A549 treated with Mapracorat at 1 μM for 4 hours (cell line): ENCODE data around the gene PHF19. TPM values are rescaled to one million over a fixed set of nuclear protein-coding genes. Genes with fewer than 3 reads are reported as not detected.

Experiments used
- total RNA-seq: library from RNA; stranded (reverse); fragments of 200-300 nt; extraction: Qiagen RNA extraction; gene quantifications from 5 replicates; pipeline ENCODE4 v1.2.3, GENCODE V29; 2022

Gene PHF19
- total RNA-seq, result 93.1 to 135 TPM (median 123 TPM) in 5 replicates

DNA sequence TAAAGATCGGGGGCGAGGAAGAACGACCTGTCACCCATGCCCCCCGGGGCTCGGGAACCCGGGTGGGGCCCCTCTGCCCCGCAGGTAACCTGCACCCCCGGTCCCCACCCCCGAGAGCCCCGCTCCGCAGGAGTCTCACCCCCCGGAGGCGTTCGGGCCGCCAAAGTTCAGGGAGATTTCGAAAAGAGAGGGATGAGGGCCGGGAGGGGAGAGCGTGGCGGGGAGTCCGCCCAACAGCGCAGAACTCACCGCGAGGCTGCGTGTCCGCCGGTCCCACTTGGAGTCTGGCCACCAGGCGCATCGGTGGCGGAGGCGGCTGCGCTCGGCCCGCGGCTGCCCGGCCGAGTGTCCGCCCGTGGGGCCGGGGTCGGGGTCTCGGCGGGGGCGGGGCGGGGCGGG is at the start of gene PHF19:
PHF19 (minus strand) TSS at position 347 of the 399 bp plus-strand sequence. CDS start 2,447 bp downstream, outside the sequence.

GRCh38 chr9:120926397-120926928 is 49.5 kb upstream of the PHF19 start, which contains the start of gene TRAF1:
TRAF1 (minus strand) TSS chr9:120926796; CDS start chr9:120926075, 721 bp downstream.

GRCh38 chr9:120842685-120843485 is 34.1 kb downstream of the PHF19 start, which contains the start of gene PSMD5:
PSMD5 (minus strand) TSS chr9:120842922; CDS start chr9:120842909, 13 bp downstream.

Other genes with a start within 250 kb of the PHF19 start
- gene MEGF9, start 162.7 kb downstream of the PHF19 start, total RNA-seq, result 17.2 to 23.9 TPM (median 21.3 TPM) in 5 replicates
- gene FBXW2, start 83.8 kb downstream of the PHF19 start, total RNA-seq, result 34.1 to 38.5 TPM (median 37.6 TPM) in 5 replicates
- 27.4 to 30.4 TPM (median 29.8 TPM) in 5 replicates for gene PSMD5, start 34.3 kb downstream of the PHF19 start, total RNA-seq
- 2.2 to 3.2 TPM (median 2.5 TPM) in 5 replicates for gene TRAF1, start 49.6 kb upstream of the PHF19 start, total RNA-seq
- 11.2 to 14.4 TPM (median 12.4 TPM) in 5 replicates for gene C5, start 173.1 kb upstream of the PHF19 start, total RNA-seq
- 5.0 to 6.7 TPM (median 6.3 TPM) in 5 replicates for gene CNTRL, start 197.8 kb upstream of the PHF19 start, total RNA-seq